Measurements from ENCODE around the gene TMA7B.

- TF ChIP-seq CTCF (IDR thresholded peaks at IDR 0.05) (no peak), POLR2AphosphoS5 (IDR thresholded peaks at IDR 0.05; ENCODE audit: insufficient read depth in 1 of 2, low read depth in 1 of 2) (no peak), POLR2A (IDR thresholded peaks at IDR 0.05) (no peak)
Observed at GRCh38 chr22:39935116-39935515, 25.1 kb upstream of the TMA7B start.
